ENCODE results near the gene PCDHGA1.
"Not testable (repeated sequence)": the region's sequence is repeated elsewhere in the genome, so short reads cannot be mapped to it uniquely, and the experiment has no call there.

The PCDHGA1 gene

GRCh38 chr5:141412854-141413539 lies 82.7 kb downstream of the PCDHGA1 start, which contains the start of gene PCDHGA10:
Gene PCDHGA10, plus strand, starts transcription at chr5:141412987. Its CDS starts 189 bp downstream, at chr5:141413176.
- DNase-seq: peak; percentile 44 to 52

- DNase-seq: no peak
These were observed 83.3 kb downstream of the PCDHGA1 start for GRCh38 chr5:141413540-141414069.

GRCh38 chr5:141414548-141415274 lies 84.4 kb downstream of the PCDHGA1 start:
- DNase-seq: not testable (repeated sequence)

- not testable (repeated sequence) for DNase-seq
These were observed 84.9 kb downstream of the PCDHGA1 start for GRCh38 chr5:141415275-141415618.

- peak; percentile 26 to 42 for DNase-seq
These were observed 87.3 kb downstream of the PCDHGA1 start, which contains the start of gene PCDHGB7 for GRCh38 chr5:141417494-141418172. Gene PCDHGB7, plus strand, starts transcription at chr5:141417677. Its CDS starts 183 bp downstream, at chr5:141417860.

- no peak for DNase-seq
These were observed 89.0 kb downstream of the PCDHGA1 start for GRCh38 chr5:141419074-141419880.

GRCh38 chr5:141420855-141421488 lies 90.7 kb downstream of the PCDHGA1 start, which contains the start of gene PCDHGA11:
Gene PCDHGA11, plus strand, starts transcription at chr5:141421051. Its CDS starts 177 bp downstream, at chr5:141421228.
- peak in 1 of 2 experiments; percentile 18 for DNase-seq

- no peak for DNase-seq
These were observed 91.2 kb downstream of the PCDHGA1 start for GRCh38 chr5:141421489-141421855.

GRCh38 chr5:141422742-141423291 lies 92.5 kb downstream of the PCDHGA1 start:
- no peak for DNase-seq

- no peak for DNase-seq
These were observed 97.6 kb downstream of the PCDHGA1 start for GRCh38 chr5:141427783-141428426.

GRCh38 chr5:141430332-141431113 lies 100.2 kb downstream of the PCDHGA1 start, which contains the start of gene PCDHGA12:
Gene PCDHGA12, plus strand, starts transcription at chr5:141430507. Its CDS starts 253 bp downstream, at chr5:141430760.
- DNase-seq: peak in 1 of 2 experiments; percentile 23

GRCh38 chr5:141431286-141431685 lies 101.0 kb downstream of the PCDHGA1 start:
- DNase-seq: no peak

- not testable (repeated sequence) for DNase-seq
These were observed 102.0 kb downstream of the PCDHGA1 start for GRCh38 chr5:141432308-141432707.

GRCh38 chr5:141432726-141433125 lies 102.4 kb downstream of the PCDHGA1 start:
- not testable (repeated sequence) for DNase-seq

GRCh38 chr5:141434006-141434405 lies 103.7 kb downstream of the PCDHGA1 start:
- no peak for DNase-seq

- DNase-seq: no peak
These were observed 106.9 kb downstream of the PCDHGA1 start for GRCh38 chr5:141437221-141437620.

GRCh38 chr5:141439411-141440141 lies 109.3 kb downstream of the PCDHGA1 start:
- no peak for DNase-seq

- no peak for DNase-seq
These were observed 110.0 kb downstream of the PCDHGA1 start for GRCh38 chr5:141440341-141440740.

- DNase-seq: no peak
These were observed 111.4 kb downstream of the PCDHGA1 start for GRCh38 chr5:141441571-141442170.
